Measurements from ENCODE around the gene C1R.

- TF ChIP-seq SMC3 (IDR thresholded peaks at IDR 0.05; ENCODE audit: low read depth, low read length), result no peak
- no peak for TF ChIP-seq SIN3A (IDR thresholded peaks at IDR 0.05; ENCODE audit: borderline replicate concordance, low read depth, low read length)
- no peak for TF ChIP-seq MAX (IDR thresholded peaks at IDR 0.05; ENCODE audit: low read depth)
- TF ChIP-seq CTCF (IDR thresholded peaks at IDR 0.05), result no peak
Measured at GRCh38 chr12:7046383-7047105, 45.7 kb downstream of the C1R start.

Measured in SK-N-SH (cell line).